BE2C (cell line): ENCODE data around the gene GABBR2.

Experiments used
- DNase-seq: peaks from one replicate; pipeline ENCODE4 v3.0.0-alpha.2; 2020
- H3K27me3 ChIP-seq: fragments of 250-450 bp; sonication (Bioruptor Pico); 2 replicates; pipeline ENCODE4 v1.5.1; 2020; ENCODE audit warnings: mild to moderate bottlenecking
- H3K36me3 ChIP-seq: fragments of 250-450 bp; sonication (Bioruptor Pico); 2 replicates; pipeline ENCODE4 v1.5.1; 2020; ENCODE audit warnings: mild to moderate bottlenecking
- H3K4me1 ChIP-seq: fragments of 250-450 bp; sonication (Bioruptor Pico); 2 replicates; pipeline ENCODE4 v1.5.1; 2020
- H3K4me3 ChIP-seq: 2 replicates; pipeline ENCODE4 v1.5.1; 2011; ENCODE audit warnings: low read depth, low read length
- H3K9me3 ChIP-seq: fragments of 250-450 bp; sonication (Bioruptor Pico); 2 replicates; pipeline ENCODE4 v1.5.1; 2020
- CTCF ChIP-seq: IDR thresholded peaks from 2 replicates; pipeline ENCODE4 v1.5.1; 2012; ENCODE audit warnings: mild to moderate bottlenecking, low read depth, low read length

GABBR2 gene

DNA sequence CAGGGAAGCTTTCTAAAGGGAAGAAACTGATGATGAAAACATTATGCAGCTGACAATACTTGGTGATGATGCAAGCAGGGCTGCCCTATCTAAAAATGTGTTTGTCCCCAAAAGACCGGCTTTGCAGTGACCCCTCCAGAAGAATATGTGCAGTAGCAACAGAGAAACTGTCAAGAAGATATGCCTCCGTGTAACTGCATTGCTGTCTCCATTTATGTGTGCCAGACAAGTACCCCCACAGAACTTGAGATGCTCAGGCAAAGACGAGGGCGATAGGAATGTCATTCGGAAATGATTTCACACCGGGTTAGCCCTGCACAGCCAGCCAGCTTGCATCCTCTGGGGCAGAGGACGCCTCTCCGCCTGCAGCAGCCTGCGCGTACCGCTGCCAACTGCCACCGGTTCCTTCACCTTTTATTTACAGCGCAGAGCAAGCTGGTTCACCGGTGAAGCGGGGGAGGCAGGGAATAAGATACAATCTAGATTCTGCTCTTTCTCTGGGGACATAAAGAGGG, 2.0 kb downstream of the GABBR2 start:
- Histone ChIP-seq H3K27me3 (peaks cover 67% of the 10 kb centered on the region), H3K9me3 (no peaks in the 10 kb centered on the region), H3K36me3 (no peaks in the 10 kb centered on the region), H3K4me1 (no peaks in the 10 kb centered on the region), H3K4me3 (peak overlapping the region; percentile 21; the same call in 1 of the 2 replicates)
- TF ChIP-seq CTCF: no peak
- DNase-seq: no peak

DNA sequence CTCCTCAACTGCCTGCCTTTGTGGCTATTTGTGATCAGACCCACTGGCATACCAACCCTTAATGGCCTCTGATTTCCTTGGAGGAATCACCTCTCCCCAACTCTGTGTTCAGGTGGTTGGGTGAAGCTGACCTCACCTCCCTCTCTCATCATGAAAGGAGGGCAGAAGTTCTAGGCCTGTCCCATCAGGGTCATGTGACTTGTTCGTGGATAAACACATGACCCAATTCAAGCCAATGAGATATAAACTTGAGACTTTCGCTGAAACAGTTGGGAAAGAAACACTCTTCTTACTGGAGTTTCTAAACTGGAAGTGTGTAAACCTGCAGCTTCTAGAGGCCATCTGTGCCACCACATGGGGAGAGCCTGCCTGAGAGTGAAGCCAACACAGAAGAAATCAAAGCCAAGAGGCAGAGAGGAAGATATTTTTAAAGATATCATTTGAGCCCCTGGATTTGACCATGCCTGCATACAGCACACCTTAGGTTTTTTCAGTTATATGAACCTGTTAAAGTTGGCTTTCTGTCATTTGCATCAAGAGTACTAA, 5.8 kb downstream of the GABBR2 start:
- TF ChIP-seq CTCF: no peak
- Histone ChIP-seq H3K9me3 (no peaks in the 10 kb centered on the region), H3K36me3 (no peaks in the 10 kb centered on the region), H3K27me3 (peaks cover 34% of the 10 kb centered on the region), H3K4me1 (no peaks in the 10 kb centered on the region; the same call in 1 of the 2 replicates), H3K4me3 (no peak overlapping the region)
- DNase-seq: no peak

DNA sequence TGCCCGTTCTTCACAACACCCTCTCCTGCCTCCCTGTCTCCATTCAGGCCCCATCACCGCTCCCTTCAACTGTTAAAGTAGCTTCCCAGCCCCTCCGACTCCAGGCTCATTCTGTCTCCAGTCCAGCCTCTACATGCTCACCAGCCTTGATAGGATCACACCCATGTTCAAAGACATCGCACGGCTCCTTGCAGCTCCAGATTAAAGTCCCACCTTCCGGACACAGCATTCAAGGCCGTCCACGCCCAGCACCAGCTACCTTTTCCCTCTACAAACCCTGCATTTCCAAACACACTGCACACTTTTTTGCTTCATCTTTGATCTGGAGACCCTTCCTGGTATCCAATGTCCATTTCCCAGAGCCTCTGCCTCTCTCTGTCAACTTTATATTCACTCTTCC, 6.4 kb downstream of the GABBR2 start:
- H3K4me3 ChIP-seq: no peak overlapping the region
- peaks cover 28% of the 10 kb centered on the region for H3K27me3 ChIP-seq
- TF ChIP-seq CTCF: no peak
- no peaks in the 10 kb centered on the region for H3K36me3 ChIP-seq
- no peaks in the 10 kb centered on the region; the same call in 1 of the 2 replicates for H3K4me1 ChIP-seq
- DNase-seq: no peak
- no peaks in the 10 kb centered on the region for H3K9me3 ChIP-seq

DNA sequence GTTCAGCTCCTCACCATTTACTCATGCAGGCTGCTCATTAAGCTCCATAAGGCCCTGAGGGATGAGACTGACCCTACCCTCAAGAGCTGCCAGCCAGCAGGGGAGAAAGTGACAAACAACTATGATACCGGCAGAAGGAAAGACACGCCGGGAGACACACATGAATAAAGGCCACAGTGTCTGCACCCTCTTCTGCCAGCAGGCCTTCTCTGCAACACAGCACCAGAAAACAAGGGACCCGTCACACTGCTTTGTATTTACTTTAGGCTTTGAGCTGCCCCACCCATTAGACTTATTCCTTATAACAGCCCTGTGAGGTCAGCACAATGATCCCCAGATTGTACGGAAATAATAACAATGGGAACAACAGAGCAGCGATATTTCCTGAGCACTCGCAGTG, 7.2 kb downstream of the GABBR2 start:
- no peak for DNase-seq
- Histone ChIP-seq H3K4me1 (no peaks in the 10 kb centered on the region; the same call in 1 of the 2 replicates), H3K9me3 (no peaks in the 10 kb centered on the region), H3K36me3 (no peaks in the 10 kb centered on the region), H3K27me3 (peaks cover 21% of the 10 kb centered on the region), H3K4me3 (no peak overlapping the region)
- no peak for TF ChIP-seq CTCF

DNA sequence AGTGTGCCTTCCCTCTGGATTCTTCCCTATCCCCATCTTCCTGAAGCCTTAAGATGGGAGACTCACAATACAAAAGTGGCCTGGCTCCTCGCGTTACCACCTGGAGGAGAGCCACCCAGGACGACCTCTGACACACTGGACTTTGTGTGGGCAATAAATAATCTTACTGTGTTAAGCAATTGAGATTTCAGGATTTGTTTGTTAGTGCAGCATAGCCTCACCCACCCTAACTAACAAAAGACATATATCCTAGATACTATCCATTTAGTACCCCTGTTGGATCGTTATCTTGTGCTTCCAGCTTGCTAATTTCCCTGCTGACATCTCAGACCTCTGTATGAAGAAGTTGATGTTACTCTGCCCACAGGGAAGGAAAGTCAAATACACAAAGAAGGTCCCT, 7.9 kb downstream of the GABBR2 start:
- no peak for TF ChIP-seq CTCF
- Histone ChIP-seq H3K27me3 (peaks cover 13% of the 10 kb centered on the region), H3K4me3 (no peak overlapping the region), H3K36me3 (no peaks in the 10 kb centered on the region), H3K9me3 (no peaks in the 10 kb centered on the region), H3K4me1 (no peaks in the 10 kb centered on the region; the same call in 1 of the 2 replicates)
- no peak for DNase-seq

- Histone ChIP-seq H3K27me3 (peaks cover 3% of the 10 kb centered on the region), H3K4me1 (no peaks in the 10 kb centered on the region; the same call in 1 of the 2 replicates), H3K36me3 (no peaks in the 10 kb centered on the region), H3K4me3 (no peak overlapping the region; the same call in 1 of the 2 replicates), H3K9me3 (no peaks in the 10 kb centered on the region)
- no peak for DNase-seq
- no peak for TF ChIP-seq CTCF
Observed at GRCh38 chr9:98698856-98699255, 9.9 kb downstream of the GABBR2 start.
